Endothelial cell of umbilical vein (primary cell): ENCODE measurements around the gene GUK1.

ENCODE experiments used
- CTCF ChIP-seq, 2 donors: IDR thresholded peaks; 1 replicate in 1 of 2; 2 replicates in 1 of 2; pipeline ENCODE4 v1.5.1; 2011; ENCODE audit warnings: low read length in 2 of 2, mild to moderate bottlenecking in 2 of 2, moderate library complexity in 2 of 2, control low read depth in 1 of 2, inconsistent platforms in 1 of 2, low read depth in 1 of 2; ENCODE audit not compliant: insufficient read depth in 1 of 2; ENCODE audit errors: extremely low read depth in 1 of 2
- POLR2AphosphoS5 ChIP-seq: IDR thresholded peaks from 2 replicates; pipeline ENCODE4 v1.6.1; 2012; ENCODE audit warnings: low read depth, mild to moderate bottlenecking, control low read depth, low read length, moderate library complexity; ENCODE audit not compliant: insufficient read depth

- TF ChIP-seq CTCF (IDR thresholded peaks at IDR 0.05; ENCODE audit: extremely low read depth in 1 of 2, insufficient read depth in 1 of 2, low read depth in 1 of 2, low read length in 2 of 2), result no peak
- no peak for TF ChIP-seq POLR2AphosphoS5
These were observed 6.5 kb downstream of the GUK1 start for GRCh38 chr1:228146417-228147150.
